GM12878 (cell line): ENCODE measurements around the gene LRRC14B. TPM values are rescaled to one million over a fixed set of nuclear protein-coding genes. Genes with fewer than 3 reads are reported as not detected.

ENCODE experiments used
- ATAC-seq: fragments of 200-7000 bp; cut with Tn5 transposase; 3 replicates; pipeline ENCODE4 v1.9.1; 2020; ENCODE audit warnings: mild to moderate bottlenecking, moderate library complexity
- BruUV-seq: library from RNA; stranded (reverse); fragments of 400-500 nt; replicated peaks from 2 replicates; lab custom pipeline; 2021; lab: Mats Ljungman, UMichigan
- CTCF ChIA-PET: fragments of 300-600 bp; sonication (Branson Sonifier 250); formaldehyde crosslinking; extraction: SDS; loops from one replicate; lab custom pipeline; 2021; ENCODE audit warnings: inconsistent platforms; lab: Yijun Ruan, JAX
- POLR2A ChIA-PET: fragments of 350-600 bp; formaldehyde crosslinking; extraction: SDS; loops from one replicate; lab custom pipeline; 2021; ENCODE audit warnings: inconsistent platforms; lab: Charles Lee
- RAD21 ChIA-PET: fragments of 300-600 bp; sonication (Branson Sonifier 250); formaldehyde crosslinking; loops from one replicate; lab custom pipeline; 2023; ENCODE audit warnings: antibody characterized with exemption; ENCODE audit not compliant: unreplicated experiment; lab: Charles Lee
- SMC1A ChIA-PET: fragments of 300-600 bp; sonication (Branson Sonifier 250); formaldehyde crosslinking; loops from one replicate; lab custom pipeline; 2023; ENCODE audit not compliant: unreplicated experiment, uncharacterized antibody; lab: Charles Lee
- DNase-seq: peaks from one replicate; pipeline ENCODE4 v3.0.0-alpha.2; 2011; ENCODE audit warnings: low read depth, low spot score
- FAIRE-seq: peaks from 3 replicates; lab custom pipeline; 2011; peaks lifted over from hg19 to GRCh38; lab: Jason Lieb, UNC
- H2AFZ ChIP-seq: 2 replicates; pipeline ENCODE4 v1.6.0; 2011; ENCODE audit warnings: low read depth, low read length, control low read depth; ENCODE audit not compliant: control insufficient read depth
- H3K27ac ChIP-seq: 2 replicates; pipeline ENCODE4 v1.5.1; 2011; ENCODE audit warnings: control low read depth; ENCODE audit not compliant: control insufficient read depth, insufficient read depth
- H3K27me3 ChIP-seq, 2 experiments: replicated peaks in 1 of 2; 2 replicates each; pipeline versions ENCODE4 v1.6.0 to v1.6.1; 2011; ENCODE audit warnings: low read length in 1 of 2; ENCODE audit not compliant: control insufficient read depth in 2 of 2, insufficient read depth in 2 of 2
- H3K36me3 ChIP-seq, 2 experiments: 2 replicates each; pipeline ENCODE4 v1.5.1; 2011; ENCODE audit warnings: low read length in 1 of 2; ENCODE audit not compliant: control insufficient read depth in 2 of 2, insufficient read depth in 2 of 2
- H3K4me1 ChIP-seq: 2 replicates; pipeline ENCODE4 v1.6.1; 2011; ENCODE audit warnings: mild to moderate bottlenecking, low read length, moderate library complexity, mixed read lengths; ENCODE audit not compliant: control insufficient read depth, insufficient read depth
- H3K4me2 ChIP-seq: 2 replicates; pipeline ENCODE4 v1.6.0; 2011; ENCODE audit warnings: control low read depth; ENCODE audit not compliant: control insufficient read depth, insufficient read depth
- H3K4me3 ChIP-seq: fragments of 200-600 bp; sonication (generic); 2 replicates; pipeline ENCODE4 v1.5.1; 2016
- H3K79me2 ChIP-seq: 2 replicates; pipeline ENCODE4 v1.6.0; 2011; ENCODE audit warnings: low read length; ENCODE audit not compliant: control insufficient read depth, insufficient read depth
- H3K9ac ChIP-seq: 2 replicates; pipeline ENCODE4 v1.8.0; 2011; ENCODE audit warnings: low read length, control low read depth, mixed read lengths; ENCODE audit not compliant: control insufficient read depth, insufficient read depth
- H3K9me3 ChIP-seq: replicated peaks from 3 replicates; pipeline ENCODE4 v1.5.1; 2011; ENCODE audit warnings: mild to moderate bottlenecking, low read length; ENCODE audit not compliant: control insufficient read depth, insufficient read depth
- H4K20me1 ChIP-seq: 2 replicates; pipeline ENCODE4 v1.6.0; 2011; ENCODE audit not compliant: control insufficient read depth, insufficient read depth
- BACH1 ChIP-seq: fragments of 450-650 bp; IDR thresholded peaks from 2 replicates; pipeline ENCODE4 v1.6.1; 2017; ENCODE audit warnings: mild to moderate bottlenecking, borderline replicate concordance
- DPF2 ChIP-seq: fragments of 450-650 bp; IDR thresholded peaks from 2 replicates; pipeline ENCODE4 v1.6.1; 2017; ENCODE audit warnings: mild to moderate bottlenecking
- SMAD1 ChIP-seq: fragments of 450-650 bp; IDR thresholded peaks from 2 replicates; pipeline ENCODE4 v1.6.1; 2018; ENCODE audit warnings: mild to moderate bottlenecking, low read depth; ENCODE audit not compliant: partially characterized antibody
- TCF12 ChIP-seq: IDR thresholded peaks from 2 replicates; pipeline ENCODE4 v1.6.1; 2011; ENCODE audit warnings: low read depth, mild to moderate bottlenecking, low read length
- TCF3 ChIP-seq: IDR thresholded peaks from 2 replicates; pipeline ENCODE4 v1.6.1; 2012; ENCODE audit warnings: low read depth, mild to moderate bottlenecking, low read length, borderline replicate concordance; ENCODE audit not compliant: insufficient read depth
- WGBS: methylation state at CpG from one replicate; pipeline ENCODE4 v1.1.6; 2016; ENCODE audit warnings: low lambda C conversion rate; ENCODE audit not compliant: insufficient replicate concordance, insufficient coverage; ENCODE audit errors: missing lambda C conversion rate; 5-methylcytosine and 5-hydroxymethylcytosine counted together
- in situ Hi-C: fragments of 300-500 bp; cut with MboI; formaldehyde crosslinking; loops from 9 replicates; pipeline ENCODE4 v1.14.3; 2018; ENCODE audit warnings: mixed read lengths
- intact Hi-C: fragments of 100-400 bp; cut with micrococcal nuclease; formaldehyde crosslinking; loops from one replicate; pipeline ENCODE4 v1.14.2; 2022; ENCODE audit not compliant: unreplicated experiment
- polyA plus RNA-seq, 11 experiments: library from polyadenylated mRNA; depleted of rRNA in 4 of 11; unstranded in 6 of 11; stranded (reverse) in 5 of 11; fragments of >200 nt; fragmentation: Nextera tagmentation in 4 of 11; fragmentation: Illumina TruSeq in 1 of 11; extraction: Ambion mirVana in 4 of 11; extraction: Trizol in 1 of 11; gene quantifications; 1 replicate in 1 of 11; 2 replicates in 10 of 11; pipeline versions ENCODE4 v1.2.1 to v1.2.3, GENCODE V29; 2011 to 2016; ENCODE audit warnings: inconsistent platforms in 2 of 11, missing spikeins in 2 of 11, low read depth in 1 of 11
- total RNA-seq, 4 experiments: library from RNA; depleted of rRNA in 3 of 4; stranded (reverse); fragments of >200 nt in 3 of 4; fragmentation: Illumina TruSeq in 1 of 4; extraction: Trizol in 1 of 4; gene quantifications; 2 replicates each; pipeline versions ENCODE4 v1.2.1 to v1.2.3, GENCODE V29; 2013 to 2021
- TF ChIP-seq, protein P1 (sequence below): fragments of 450-650 bp; IDR thresholded peaks from 2 replicates; pipeline ENCODE4 v1.6.1; 2017; ENCODE audit warnings: mild to moderate bottlenecking, moderate library complexity

Gene LRRC14B
- total and polyA plus RNA-seq, 10 of the 15 experiments (the other 5 are each of a cell fraction or from before 2014, with no cell fraction given): 0.06 to 0.31 (median 0.13) TPM; not detected in 5

DNA sequence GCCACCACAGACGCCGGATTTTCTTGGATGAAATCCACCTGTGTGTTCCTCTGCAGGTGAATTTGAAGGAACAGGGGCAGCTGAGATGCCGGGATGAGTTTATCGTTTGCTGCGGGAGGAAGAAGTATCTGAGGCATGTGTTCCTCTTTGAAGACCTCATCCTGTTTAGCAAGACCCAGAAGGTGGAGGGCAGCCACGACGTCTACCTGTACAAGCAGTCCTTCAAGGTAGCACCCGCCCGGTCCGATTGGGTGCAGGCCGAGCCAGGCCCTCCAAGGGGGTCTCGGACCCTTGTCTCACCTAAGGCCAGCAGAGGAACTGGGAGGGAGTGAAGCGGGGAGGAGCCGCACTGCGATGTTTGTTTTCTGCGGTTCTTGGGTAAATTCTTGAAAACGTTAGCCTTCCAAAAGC is 18.4 kb upstream of the LRRC14B start (continued):
- TF ChIP-seq BACH1 (no peak), DPF2 (no peak), TCF12 (no peak)
- TF ChIP-seq, protein P1, sequence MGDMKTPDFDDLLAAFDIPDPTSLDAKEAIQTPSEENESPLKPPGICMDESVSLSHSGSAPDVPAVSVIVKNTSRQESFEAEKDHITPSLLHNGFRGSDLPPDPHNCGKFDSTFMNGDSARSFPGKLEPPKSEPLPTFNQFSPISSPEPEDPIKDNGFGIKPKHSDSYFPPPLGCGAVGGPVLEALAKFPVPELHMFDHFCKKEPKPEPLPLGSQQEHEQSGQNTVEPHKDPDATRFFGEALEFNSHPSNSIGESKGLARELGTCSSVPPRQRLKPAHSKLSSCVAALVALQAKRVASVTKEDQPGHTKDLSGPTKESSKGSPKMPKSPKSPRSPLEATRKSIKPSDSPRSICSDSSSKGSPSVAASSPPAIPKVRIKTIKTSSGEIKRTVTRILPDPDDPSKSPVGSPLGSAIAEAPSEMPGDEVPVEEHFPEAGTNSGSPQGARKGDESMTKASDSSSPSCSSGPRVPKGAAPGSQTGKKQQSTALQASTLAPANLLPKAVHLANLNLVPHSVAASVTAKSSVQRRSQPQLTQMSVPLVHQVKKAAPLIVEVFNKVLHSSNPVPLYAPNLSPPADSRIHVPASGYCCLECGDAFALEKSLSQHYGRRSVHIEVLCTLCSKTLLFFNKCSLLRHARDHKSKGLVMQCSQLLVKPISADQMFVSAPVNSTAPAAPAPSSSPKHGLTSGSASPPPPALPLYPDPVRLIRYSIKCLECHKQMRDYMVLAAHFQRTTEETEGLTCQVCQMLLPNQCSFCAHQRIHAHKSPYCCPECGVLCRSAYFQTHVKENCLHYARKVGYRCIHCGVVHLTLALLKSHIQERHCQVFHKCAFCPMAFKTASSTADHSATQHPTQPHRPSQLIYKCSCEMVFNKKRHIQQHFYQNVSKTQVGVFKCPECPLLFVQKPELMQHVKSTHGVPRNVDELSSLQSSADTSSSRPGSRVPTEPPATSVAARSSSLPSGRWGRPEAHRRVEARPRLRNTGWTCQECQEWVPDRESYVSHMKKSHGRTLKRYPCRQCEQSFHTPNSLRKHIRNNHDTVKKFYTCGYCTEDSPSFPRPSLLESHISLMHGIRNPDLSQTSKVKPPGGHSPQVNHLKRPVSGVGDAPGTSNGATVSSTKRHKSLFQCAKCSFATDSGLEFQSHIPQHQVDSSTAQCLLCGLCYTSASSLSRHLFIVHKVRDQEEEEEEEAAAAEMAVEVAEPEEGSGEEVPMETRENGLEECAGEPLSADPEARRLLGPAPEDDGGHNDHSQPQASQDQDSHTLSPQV: no peak
- TF ChIP-seq, all 136 proteins: peak for 0

GRCh38 chr5:173392-174290 is 17.7 kb upstream of the LRRC14B start:
- ATAC-seq (no peak), FAIRE-seq (no peak), DNase-seq (no peak)
- no peak overlapping the region for H3K9ac ChIP-seq
- H3K4me3 ChIP-seq: no peak overlapping the region
- no peak for TF ChIP-seq SMAD1
- 0 out of 2 replicates have a peak, but pooled peaks have one; percentile 26 for TF ChIP-seq TCF3
- no peaks in the 10 kb centered on the region for H3K4me1 ChIP-seq
- H3K4me2 ChIP-seq: no peak overlapping the region
- WGBS: 33% methylated on average over 20 of the region's 22 CpGs
- CTCF ChIA-PET: no interaction called here
- BruUV-seq: no TSS peak
- no peaks in the 10 kb centered on the region for H3K79me2 ChIP-seq
- POLR2A ChIA-PET: no interaction called here
- H3K36me3 ChIP-seq: no peaks in the 10 kb centered on the region
- SMC1A ChIA-PET: no interaction called here
- in situ Hi-C loops: no loop called here
- H3K27me3 ChIP-seq: peaks cover 0 to 3% of the 10 kb centered on the region in 2 experiments; a peak in 2 of 4 replicates
- H2AFZ ChIP-seq: no peak overlapping the region
- no peaks in the 10 kb centered on the region for H4K20me1 ChIP-seq
- no peaks in the 10 kb centered on the region for H3K9me3 ChIP-seq
- intact Hi-C loops: no loop called here
- RAD21 ChIA-PET: no interaction called here
- H3K27ac ChIP-seq: no peak overlapping the region
